K562 (cell line): Measurements from ENCODE around the gene KIF5A. TPM values are rescaled to one million over a fixed set of nuclear protein-coding genes. Genes with fewer than 3 reads are reported as not detected.
A peak's percentile ranks its signal among the peaks of the same experiment; 100 is the strongest.

Experiments used
- ATAC-seq: fragments of 200-7000 bp; cut with Tn5 transposase; 3 replicates; pipeline ENCODE4 v1.9.1; 2020; ENCODE audit warnings: moderate library complexity
- BruUV-seq: library from RNA; stranded (reverse); fragments of 400-500 nt; replicated peaks from 2 replicates; lab custom pipeline; 2021; lab: Mats Ljungman, UMichigan
- CTCF ChIA-PET: fragments of 300-600 bp; formaldehyde crosslinking; extraction: SDS; loops from one replicate; lab custom pipeline; 2021; ENCODE audit warnings: low intra/inter-chr PET ratio; lab: Yijun Ruan, JAX
- POLR2A ChIA-PET: fragments of 300-600, 350-650 bp; sonication (Branson Sonifier 250); formaldehyde crosslinking; extraction: SDS; loops from one replicate; lab custom pipeline; 2021; ENCODE audit warnings: antibody characterized with exemption, inconsistent platforms; lab: Yijun Ruan, JAX
- DNase-seq, 4 experiments: peaks; one replicate each; pipeline versions ENCODE4 v3.0.0 to v3.0.0-alpha.2; 2011 to 2018; ENCODE audit warnings: low spot score in 3 of 4, mixed read lengths in 3 of 4; ENCODE audit errors: extremely low read depth in 1 of 4
- FAIRE-seq: peaks from 2 replicates; lab custom pipeline; 2011; peaks lifted over from hg19 to GRCh38; lab: Jason Lieb, UNC
- H2AFZ ChIP-seq: 2 replicates; pipeline ENCODE4 v1.6.0; 2011; ENCODE audit warnings: low read depth, low read length, control low read depth, inconsistent platforms
- H3K27ac ChIP-seq: fragments of 200-600 bp; 3 replicates; pipeline ENCODE4 v1.8.0; 2011; ENCODE audit warnings: low read depth, mild to moderate bottlenecking, control low read depth, inconsistent platforms, low read length, moderate library complexity, mixed read lengths; ENCODE audit errors: extremely low read depth
- H3K27me3 ChIP-seq, 2 experiments: fragments of 300-600 bp in 1 of 2; 2 replicates in 1 of 2; 3 replicates in 1 of 2; pipeline versions ENCODE4 v1.6.0 to v1.8.0; 2011; ENCODE audit warnings: inconsistent platforms in 2 of 2, low read length in 2 of 2, mild to moderate bottlenecking in 1 of 2, mixed read lengths in 1 of 2, moderate library complexity in 1 of 2; ENCODE audit not compliant: control insufficient read depth in 2 of 2, insufficient read depth in 2 of 2
- H3K36me3 ChIP-seq: fragments of 300-600 bp; 3 replicates; pipeline ENCODE4 v1.8.0; 2011; ENCODE audit warnings: mild to moderate bottlenecking, low read length, inconsistent platforms; ENCODE audit not compliant: control insufficient read depth, insufficient read depth
- H3K4me1 ChIP-seq, 2 experiments: fragments of 200-600 bp in 1 of 2; replicated peaks in 1 of 2; 2 replicates in 1 of 2; 3 replicates in 1 of 2; pipeline versions ENCODE4 v1.5.1 to v1.8.0; 2011; ENCODE audit warnings: inconsistent platforms in 2 of 2, low read length in 2 of 2, mild to moderate bottlenecking in 1 of 2, mixed read lengths in 1 of 2, moderate library complexity in 1 of 2; ENCODE audit not compliant: control insufficient read depth in 2 of 2, insufficient read depth in 2 of 2
- H3K4me2 ChIP-seq: 2 replicates; pipeline ENCODE4 v1.6.1; 2011; ENCODE audit warnings: low read length, control low read depth, inconsistent platforms, mixed read lengths; ENCODE audit not compliant: insufficient read depth
- H3K4me3 ChIP-seq: fragments of 200-600 bp; sonication (generic), shearing (Covaris generic); 2 replicates; pipeline ENCODE4 v1.5.1; 2016; ENCODE audit warnings: control low read depth, inconsistent platforms
- H3K79me2 ChIP-seq: fragments of 200-600 bp; 3 replicates; pipeline ENCODE4 v1.8.0; 2011; ENCODE audit warnings: low read length, inconsistent platforms; ENCODE audit not compliant: control insufficient read depth, insufficient read depth
- H3K9ac ChIP-seq, 2 experiments: 2 replicates each; pipeline versions ENCODE4 v1.6.0 to v1.6.1; 2011; ENCODE audit warnings: low read depth in 2 of 2, low read length in 2 of 2, control low read depth in 1 of 2, inconsistent platforms in 1 of 2, mild to moderate bottlenecking in 1 of 2, mixed read lengths in 1 of 2; ENCODE audit not compliant: insufficient read depth in 1 of 2
- H3K9me1 ChIP-seq: one replicate; pipeline ENCODE4 v1.6.0; 2011; ENCODE audit warnings: inconsistent platforms, mild to moderate bottlenecking, low read length, moderate library complexity; ENCODE audit not compliant: control insufficient read depth, insufficient read depth
- H3K9me3 ChIP-seq: replicated peaks from 2 replicates; pipeline ENCODE4 v1.5.1; 2011; ENCODE audit warnings: low read depth, low read length, inconsistent platforms; ENCODE audit not compliant: control insufficient read depth, insufficient read depth
- H4K20me1 ChIP-seq: replicated peaks from 2 replicates; pipeline ENCODE4 v1.6.1; 2011; ENCODE audit warnings: low read length, inconsistent platforms, mixed read lengths; ENCODE audit not compliant: control insufficient read depth, insufficient read depth
- EGR1 ChIP-seq: fragments of 450-650 bp; conservative IDR thresholded peaks from 2 replicates; pipeline ENCODE4 v1.6.1; 2017; ENCODE audit warnings: mild to moderate bottlenecking
- FOXJ2 ChIP-seq: fragments of 200-800 bp; sonication (Bioruptor generic); IDR thresholded peaks from 2 replicates; pipeline ENCODE4 v1.6.1; 2016; ENCODE audit warnings: missing genetic modification characterization, missing compliant biosample characterization
- KDM5B ChIP-seq: fragments of 200-600 bp; sonication (generic); IDR thresholded peaks from 2 replicates; pipeline ENCODE4 v1.6.1; 2012; ENCODE audit warnings: low read depth, mild to moderate bottlenecking, moderate library complexity, low read length, control low read depth, inconsistent platforms; ENCODE audit not compliant: insufficient replicate concordance
- RBFOX2 ChIP-seq: fragments of 200-400 bp; formaldehyde crosslinking; IDR thresholded peaks from 2 replicates; pipeline ENCODE4 v1.6.1; 2017; ENCODE audit warnings: low read depth, mild to moderate bottlenecking, low read length, moderate library complexity
- SMC3 ChIP-seq: conservative IDR thresholded peaks from 2 replicates; pipeline ENCODE4 v1.6.1; 2011; ENCODE audit warnings: low read depth, low read length, improper control_type of control experiment; ENCODE audit not compliant: insufficient read depth
- TCF15 ChIP-seq: fragments of 250-450 bp; sonication (Bioruptor Pico); IDR thresholded peaks from 2 replicates; pipeline ENCODE4 v1.8.0; 2022; ENCODE audit warnings: moderate library complexity, mild to moderate bottlenecking, inconsistent platforms
- ZBTB7A ChIP-seq: IDR thresholded peaks from 2 replicates; pipeline ENCODE4 v1.6.1; 2011; ENCODE audit warnings: low read depth, mild to moderate bottlenecking, low read length, moderate library complexity, borderline replicate concordance; ENCODE audit not compliant: control insufficient read depth
- WGBS: fragments of 100-300 bp; shearing (Covaris generic); methylation state at CpG from one replicate; pipeline ENCODE4 v1.1.6; 2016; ENCODE audit warnings: low coverage, mixed read lengths; ENCODE audit not compliant: insufficient coverage; ENCODE audit errors: missing lambda C conversion rate; 5-methylcytosine and 5-hydroxymethylcytosine counted together
- in situ Hi-C: fragments of 300-500 bp; cut with MboI; formaldehyde crosslinking; loops from 4 replicates; pipeline ENCODE4 v1.15.0; 2018; ENCODE audit warnings: inconsistent platforms, mixed read lengths
- intact Hi-C: fragments of 100-400 bp; cut with micrococcal nuclease; formaldehyde crosslinking; loops from 2 replicates; pipeline ENCODE4 v1.14.2; 2022
- polyA plus RNA-seq, 8 experiments: library from polyadenylated mRNA; depleted of rRNA in 4 of 8; stranded (reverse) in 5 of 8; unstranded in 3 of 8; fragments of >200 nt; fragmentation: Nextera tagmentation in 2 of 8; fragmentation: Illumina TruSeq in 1 of 8; extraction: Ambion mirVana in 2 of 8; extraction: Trizol in 1 of 8; gene quantifications; 2 replicates each; pipeline versions ENCODE4 v1.2.1 to v1.2.3, GENCODE V29; 2011 to 2014; ENCODE audit warnings: inconsistent platforms in 1 of 8, missing spikeins in 1 of 8
- total RNA-seq, 7 experiments: library from RNA; depleted of rRNA in 6 of 7; stranded (reverse); fragments of >200 nt in 6 of 7; fragmentation: Illumina TruSeq in 2 of 7; extraction: Trizol in 2 of 7; gene quantifications; 2 replicates each; pipeline versions ENCODE4 v1.2.1 to v1.2.3, GENCODE V29; 2011 to 2021; ENCODE audit warnings: low replicate concordance in 1 of 7

KIF5A gene
- total and polyA plus RNA-seq, 9 of the 15 experiments (the other 6 are each of a cell fraction or from before 2014, with no cell fraction given): 3.4 to 17.7 (median 8.0) TPM

DNA sequence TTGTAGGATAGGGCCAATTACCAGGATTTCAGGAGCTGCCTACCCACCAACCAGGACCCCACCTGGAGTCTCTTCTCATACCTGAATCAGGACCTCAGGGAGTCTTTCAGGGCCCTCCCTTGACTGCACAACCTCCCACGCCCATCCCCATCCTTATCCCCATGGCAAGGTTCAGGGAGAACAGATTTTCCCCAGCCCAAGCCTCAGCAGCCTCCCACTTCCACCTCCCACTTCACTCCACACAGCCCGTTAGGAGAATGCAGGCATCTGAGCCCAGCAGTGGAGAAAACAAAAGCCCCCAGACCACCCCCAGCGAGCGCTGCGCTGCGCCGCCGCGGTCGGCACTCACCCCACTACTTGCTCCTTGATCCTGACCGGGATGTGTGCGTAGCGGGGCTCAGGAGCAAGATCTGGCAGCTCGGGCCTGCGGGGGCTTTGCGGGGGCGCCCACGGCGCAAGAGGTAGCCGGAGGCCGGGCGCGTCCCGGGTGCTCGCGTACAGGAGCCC is 81.8 kb downstream of the KIF5A start:
- ChIA-PET POLR2A (interaction anchor here (0.5 to 0.7 kb wide), 3 partner anchors 15 to 108 kb away, joined by 3 read pairs; no protein-coding TSS in a partner anchor), CTCF (interaction anchor here (0.7 kb wide), 1 partner anchor 61 kb away, joined by 3 read pairs; no protein-coding TSS in a partner anchor)
- FAIRE-seq (no peak), ATAC-seq (no peak), DNase-seq (no peak)
- TF ChIP-seq SMC3: no peak
- TF ChIP-seq ZBTB7A: 0 out of 2 replicates have a peak, but pooled peaks have one; percentile 22
- no peak for TF ChIP-seq EGR1
- no peak for TF ChIP-seq KDM5B
- no peak for TF ChIP-seq TCF15 (CRISPR knock-in tag)
- TF ChIP-seq RBFOX2: peak; percentile 38
- no peak for TF ChIP-seq FOXJ2 (tag)
- Histone ChIP-seq H4K20me1 (no peaks in the 10 kb centered on the region), H3K36me3 (peaks cover 38% of the 10 kb centered on the region; the same call in 2 of the 3 replicates), H3K9me3 (no peaks in the 10 kb centered on the region), H3K9me1 (no peaks in the 10 kb centered on the region), H3K9ac (peak overlapping the region; percentile 84 to 99; a peak in 3 of 4 replicates), H3K27ac (no peak overlapping the region), H2AFZ (0 out of 2 replicates have a peak overlapping the region, but pooled peaks have one; percentile 72), H3K79me2 (0 out of 3 replicates have a peak, but pooled peaks cover 5% of the 10 kb centered on the region), H3K4me1 (peaks cover 0 to 34% of the 10 kb centered on the region in 2 experiments; a peak in 3 of 5 replicates), H3K4me3 (peak overlapping the region; percentile 79), H3K4me2 (peak overlapping the region; percentile 81), H3K27me3 (no peaks in the 10 kb centered on the region)
- 83% methylated on average over 13 of the region's 26 CpGs for WGBS
- no TSS peak for BruUV-seq
- intact Hi-C loops (loop anchor here (2.0 kb wide), 2 partner anchors 49 to 105 kb away; no protein-coding TSS in a partner anchor), in situ Hi-C loops (no loop called here)
